HG03135 (cell line): ENCODE results near the gene PTPN7.

Experiments used
- ATAC-seq: cut with Tn5 transposase; IDR thresholded peaks from one replicate; pipeline ENCODE4 v1.9.1; 2021; ENCODE audit warnings: mild to moderate bottlenecking, moderate library complexity; ENCODE audit not compliant: unreplicated experiment

PTPN7 gene

DNA sequence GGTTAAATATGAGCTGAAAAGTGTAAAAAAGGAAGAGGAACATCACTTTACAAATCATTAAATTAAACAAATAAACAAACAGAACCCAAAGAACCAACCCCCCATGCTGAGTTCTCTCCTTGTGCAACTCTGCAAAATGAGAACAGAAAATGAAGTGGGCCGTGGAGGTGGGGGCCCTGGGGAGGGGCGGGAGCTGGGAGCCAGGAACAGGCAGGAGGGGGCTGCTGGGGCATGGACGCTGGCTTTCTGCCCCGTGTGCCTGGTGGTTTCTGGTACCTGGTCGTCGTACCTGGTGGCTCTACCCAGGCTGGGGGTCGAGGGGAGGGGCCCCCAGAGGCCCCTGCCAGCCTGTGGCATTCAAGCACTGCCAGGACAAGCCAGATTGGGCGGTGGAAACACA, 26.9 kb downstream of the PTPN7 start:
- no peak for ATAC-seq

GRCh38 chr1:202133001-202133400, 27.4 kb downstream of the PTPN7 start:
- ATAC-seq: no peak

GRCh38 chr1:202131956-202132821, 28.2 kb downstream of the PTPN7 start:
- no peak for ATAC-seq

- no peak for ATAC-seq
These were observed 29.4 kb downstream of the PTPN7 start for GRCh38 chr1:202130816-202131522.

GRCh38 chr1:202130297-202130721, 30.1 kb downstream of the PTPN7 start:
- no peak for ATAC-seq

DNA sequence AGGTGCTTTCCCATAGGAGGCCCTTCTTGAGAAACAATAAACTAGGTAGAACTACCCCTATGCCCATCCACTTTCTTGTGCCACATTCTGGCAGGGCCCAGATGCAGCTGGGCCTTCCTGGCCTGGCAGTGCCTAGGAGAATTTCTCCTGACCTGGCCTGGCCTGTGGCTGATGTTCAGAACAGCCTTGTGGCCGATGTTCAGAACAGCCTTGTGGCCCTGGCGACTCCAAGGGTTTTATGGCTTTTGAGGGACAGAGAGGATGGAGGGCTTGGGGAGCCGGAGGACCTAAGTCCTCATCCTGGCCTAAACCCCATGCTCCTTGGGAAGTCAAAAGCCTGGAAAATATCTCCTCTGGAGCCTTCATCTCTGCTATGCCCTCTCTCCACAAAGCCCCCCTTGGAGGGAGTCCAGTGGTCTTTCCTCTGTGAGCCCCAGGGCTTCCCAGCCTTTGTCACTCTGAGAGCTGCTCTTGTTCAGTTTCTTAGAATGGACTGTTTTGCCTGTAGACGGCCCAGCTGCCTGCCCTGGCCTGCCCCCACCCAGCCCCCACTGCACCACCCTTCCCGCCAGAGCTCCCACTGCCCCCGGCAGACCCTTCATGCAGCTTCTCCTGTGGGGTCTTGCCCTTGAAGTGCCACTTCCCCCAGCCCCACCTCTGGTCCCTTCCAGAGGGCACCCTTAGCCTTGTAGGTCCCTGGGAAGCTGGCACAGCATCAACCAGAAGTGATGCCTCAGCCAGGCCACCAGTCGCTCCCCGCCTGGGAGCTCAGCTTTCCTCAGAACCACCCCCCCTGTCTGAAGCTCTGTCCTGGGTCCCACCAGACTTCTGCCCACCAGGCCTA, 30.7 kb downstream of the PTPN7 start:
- no peak for ATAC-seq

GRCh38 chr1:202127836-202128622, 32.4 kb downstream of the PTPN7 start:
- no peak for ATAC-seq

GRCh38 chr1:202127061-202127460, 33.3 kb downstream of the PTPN7 start:
- ATAC-seq: no peak

- no peak for ATAC-seq
These were observed 34.0 kb downstream of the PTPN7 start for GRCh38 chr1:202126426-202126825.

- no peak for ATAC-seq
These were observed 34.8 kb downstream of the PTPN7 start for GRCh38 chr1:202125611-202126010.

DNA sequence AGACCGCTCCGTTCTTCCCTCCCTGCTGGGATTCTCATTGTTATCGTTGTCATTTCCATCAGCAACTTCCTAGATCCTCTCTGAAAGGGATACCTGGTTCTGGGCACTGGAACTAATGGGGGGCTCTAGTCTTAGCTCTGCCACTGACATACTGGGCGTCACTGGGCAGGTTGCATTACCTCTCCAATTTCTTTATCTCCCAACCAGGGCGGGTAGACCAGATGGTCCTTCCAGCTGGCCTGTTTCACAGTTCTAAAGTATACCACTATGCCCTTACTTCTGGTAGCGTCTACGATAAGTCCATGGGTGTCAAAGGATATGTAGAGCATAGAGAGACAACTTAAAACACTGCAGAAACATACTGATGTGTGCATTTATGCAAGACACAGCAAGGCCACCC, 36.3 kb downstream of the PTPN7 start:
- no peak for ATAC-seq

GRCh38 chr1:202123336-202123813, 37.0 kb downstream of the PTPN7 start:
- ATAC-seq: no peak

GRCh38 chr1:202122639-202123335, 37.6 kb downstream of the PTPN7 start, which contains the start of gene GPR37L1:
Gene GPR37L1, plus strand, starts transcription at chr1:202122917. Its CDS starts 47 bp downstream, at chr1:202122964.
- ATAC-seq: no peak

GRCh38 chr1:202121006-202121405, 39.4 kb downstream of the PTPN7 start:
- ATAC-seq: no peak

- no peak for ATAC-seq
These were observed 42.5 kb downstream of the PTPN7 start for GRCh38 chr1:202117898-202118371.

GRCh38 chr1:202116287-202116686, 44.1 kb downstream of the PTPN7 start:
- no peak for ATAC-seq

DNA sequence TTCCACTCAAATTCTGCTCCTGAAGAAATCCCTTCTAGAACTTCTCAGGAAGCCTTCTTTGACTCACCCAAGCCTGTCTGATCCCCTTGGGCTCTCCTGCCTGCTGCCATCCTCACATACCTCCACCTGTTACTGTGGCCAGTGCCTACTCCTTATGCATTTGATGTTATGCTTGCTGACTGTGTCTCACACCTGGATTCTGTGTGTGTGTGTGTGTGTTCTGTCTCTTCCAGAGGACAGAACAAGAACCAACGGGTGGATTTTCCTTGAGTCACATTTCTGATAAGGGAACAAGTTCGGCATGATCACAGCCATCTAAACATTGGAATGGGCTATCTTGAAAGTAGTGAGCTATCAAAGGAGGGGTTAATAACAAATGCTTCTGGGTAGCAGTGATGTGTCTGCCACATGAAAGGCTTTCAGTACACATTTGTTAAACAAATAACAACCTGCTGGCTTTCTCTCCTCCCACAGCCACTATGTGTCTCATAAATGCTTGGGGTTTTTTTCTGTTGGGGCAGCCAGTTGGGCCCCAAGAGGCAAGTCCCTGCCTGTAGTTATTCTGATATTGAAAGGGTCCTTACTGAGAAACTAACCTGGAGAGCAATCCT, 46.6 kb downstream of the PTPN7 start:
- no peak for ATAC-seq

DNA sequence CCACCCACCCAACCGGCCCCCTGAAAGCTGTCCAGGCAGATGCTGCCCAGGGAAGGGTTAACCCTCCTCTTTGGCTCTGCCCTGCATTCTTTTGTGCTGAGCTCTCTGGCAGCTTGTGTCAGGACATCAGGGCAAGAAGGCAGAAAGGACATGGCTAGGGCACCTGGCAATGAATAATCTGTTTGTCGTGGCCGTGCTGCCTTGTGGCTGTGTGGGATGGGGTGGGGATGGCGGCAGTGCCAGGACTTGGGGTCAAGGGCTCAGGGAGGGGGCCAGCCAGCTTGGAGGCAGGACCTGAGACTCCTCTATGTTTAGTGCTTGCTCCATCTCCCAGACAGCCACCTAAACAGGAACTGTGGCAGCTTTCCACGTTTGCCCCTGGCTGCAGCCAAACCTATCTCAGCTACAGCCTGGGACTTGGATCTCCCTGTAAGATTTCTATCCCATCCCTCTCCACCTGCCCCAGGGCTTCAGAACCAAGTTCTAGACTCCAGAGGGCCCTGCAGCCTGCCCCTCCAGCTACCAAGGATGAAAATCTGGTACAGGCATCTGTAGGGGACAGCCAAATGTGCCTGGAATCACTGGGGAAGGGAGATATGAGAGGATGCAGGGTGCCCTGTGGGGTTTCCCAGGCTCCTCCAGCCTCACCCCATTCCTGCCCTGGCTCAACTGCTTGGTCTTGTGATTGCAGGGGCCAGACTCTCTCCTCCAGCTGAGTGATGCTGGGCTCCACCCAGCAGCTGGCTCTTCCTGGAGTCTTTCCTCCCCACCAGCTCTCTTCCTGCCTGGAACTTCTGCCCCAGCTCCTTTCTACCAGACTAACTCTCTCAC, 47.3 kb downstream of the PTPN7 start:
- ATAC-seq: no peak
